ENCODE results near the gene AURKA.

AURKA gene

DNA sequence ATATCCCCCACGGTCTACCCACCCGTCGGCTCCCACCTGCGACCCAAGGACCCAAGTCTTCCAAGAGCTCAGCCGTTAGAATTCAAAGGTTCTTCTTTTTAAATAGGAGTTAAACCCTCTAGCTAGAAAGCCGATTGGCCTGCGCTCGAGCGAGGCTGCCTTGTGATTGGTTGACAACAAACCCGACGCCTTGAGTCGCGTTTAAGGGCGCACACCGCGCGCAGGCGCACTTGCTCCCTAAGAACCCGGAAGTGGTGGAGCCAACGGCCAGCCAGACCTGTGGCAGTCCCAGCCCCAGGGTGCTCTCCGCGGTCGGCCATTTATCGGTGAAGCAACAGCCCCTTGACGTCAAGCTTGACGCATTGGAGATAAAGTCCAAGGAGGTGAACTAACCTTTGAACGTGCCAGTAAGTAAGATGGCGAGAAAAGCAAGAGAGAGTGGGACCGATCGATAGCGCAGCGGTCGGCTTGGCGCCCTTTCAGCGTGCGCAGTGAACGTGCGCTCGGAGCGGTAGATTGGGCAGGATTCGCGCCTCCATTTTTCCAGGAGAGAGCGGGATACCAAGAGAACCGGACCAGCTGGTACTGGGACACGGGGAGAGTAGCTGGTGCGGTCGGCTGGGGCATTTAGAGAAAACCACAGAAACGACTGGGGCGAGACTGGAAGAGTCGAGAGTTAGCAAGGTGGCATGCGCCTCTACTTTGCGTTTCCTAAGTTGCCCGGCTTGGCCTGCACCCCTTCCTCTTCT, at the start of gene AURKA, which contains the start of gene CSTF1:
TSS of gene AURKA (minus strand) at position 84 of the 749 bp plus-strand sequence. CDS start 4,018 bp downstream, outside the sequence.
TSS of gene CSTF1 (plus strand) at position 514 of the 749 bp plus-strand sequence. CDS start 2,908 bp downstream, outside the sequence.
- DNase-seq: peak; percentile 99

DNA sequence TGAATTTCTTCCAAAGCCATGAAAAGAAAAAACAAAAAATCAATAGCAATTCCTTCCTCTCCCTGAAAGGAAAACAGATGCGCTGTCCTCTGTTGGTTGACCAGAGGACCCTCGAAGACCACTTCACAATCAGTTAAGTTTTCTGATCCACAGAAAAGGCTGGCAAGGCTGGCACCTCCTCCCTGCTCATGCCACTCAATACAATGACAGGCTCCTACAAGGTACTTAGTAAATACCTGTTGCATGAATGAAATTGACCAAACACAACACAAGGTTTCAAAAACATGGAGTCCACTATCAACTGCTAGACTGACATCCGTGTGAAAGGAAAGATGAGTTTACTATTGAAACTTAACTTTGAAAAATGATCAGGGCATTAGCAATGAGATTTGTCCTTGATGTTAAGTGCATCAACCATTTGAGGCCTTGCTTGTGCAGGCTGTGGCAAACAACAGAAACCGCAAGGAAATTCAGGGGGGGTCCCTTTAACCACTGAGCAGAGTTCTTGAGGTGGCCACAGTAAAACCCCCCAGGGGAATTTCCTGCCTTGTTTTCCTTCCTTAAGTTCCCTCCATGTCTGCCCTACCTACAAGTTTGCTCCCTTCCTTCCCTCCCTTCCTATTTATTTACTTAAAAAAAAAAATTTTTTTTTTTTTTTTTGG, 48.5 kb upstream of the AURKA start:
- DNase-seq: peak; percentile 75

DNA sequence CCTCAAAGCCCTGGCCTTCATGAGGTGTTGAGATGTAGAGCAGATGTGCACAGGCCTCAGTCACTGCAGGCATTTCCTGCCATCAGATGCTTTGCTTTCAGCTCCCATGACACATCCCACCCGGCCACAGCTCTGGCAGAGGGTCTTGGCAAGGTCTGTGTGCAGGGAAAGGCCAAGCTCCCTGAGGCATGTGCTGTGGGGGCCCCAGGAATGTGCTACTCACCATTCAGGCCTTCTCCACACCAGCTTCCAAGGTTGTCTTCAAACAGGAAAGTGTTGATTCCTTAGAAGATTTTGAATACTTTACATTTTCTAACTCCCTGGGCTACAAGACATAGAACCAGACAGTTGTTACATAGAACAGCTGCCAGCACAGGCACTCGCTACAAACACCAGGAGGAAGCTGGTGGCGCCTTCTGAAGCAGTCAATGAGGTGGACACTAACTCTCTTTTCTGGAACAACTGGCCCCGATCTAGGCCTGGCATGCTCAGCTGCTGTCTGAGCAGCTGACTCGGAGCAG, 47.8 kb upstream of the AURKA start:
- DNase-seq: no peak

DNA sequence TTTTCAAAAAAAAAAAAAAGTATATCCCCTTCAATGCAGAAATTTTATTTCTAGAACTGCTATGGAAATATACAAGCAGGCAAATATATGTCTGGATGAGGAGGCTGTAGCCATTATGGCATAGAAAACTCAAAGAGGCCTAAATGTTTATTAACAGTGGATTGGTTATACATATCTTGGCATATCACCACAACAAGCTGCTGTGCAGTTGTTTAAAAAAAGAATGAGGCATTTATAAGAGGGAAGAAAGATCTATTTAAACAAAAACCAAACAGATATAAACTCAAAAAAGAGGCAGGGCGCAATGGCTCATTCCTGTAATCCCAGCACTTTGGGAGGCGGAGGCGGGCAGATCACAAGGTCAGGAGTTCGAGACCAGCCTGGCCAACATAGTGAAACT, 46.3 kb upstream of the AURKA start:
- no peak for DNase-seq

DNA sequence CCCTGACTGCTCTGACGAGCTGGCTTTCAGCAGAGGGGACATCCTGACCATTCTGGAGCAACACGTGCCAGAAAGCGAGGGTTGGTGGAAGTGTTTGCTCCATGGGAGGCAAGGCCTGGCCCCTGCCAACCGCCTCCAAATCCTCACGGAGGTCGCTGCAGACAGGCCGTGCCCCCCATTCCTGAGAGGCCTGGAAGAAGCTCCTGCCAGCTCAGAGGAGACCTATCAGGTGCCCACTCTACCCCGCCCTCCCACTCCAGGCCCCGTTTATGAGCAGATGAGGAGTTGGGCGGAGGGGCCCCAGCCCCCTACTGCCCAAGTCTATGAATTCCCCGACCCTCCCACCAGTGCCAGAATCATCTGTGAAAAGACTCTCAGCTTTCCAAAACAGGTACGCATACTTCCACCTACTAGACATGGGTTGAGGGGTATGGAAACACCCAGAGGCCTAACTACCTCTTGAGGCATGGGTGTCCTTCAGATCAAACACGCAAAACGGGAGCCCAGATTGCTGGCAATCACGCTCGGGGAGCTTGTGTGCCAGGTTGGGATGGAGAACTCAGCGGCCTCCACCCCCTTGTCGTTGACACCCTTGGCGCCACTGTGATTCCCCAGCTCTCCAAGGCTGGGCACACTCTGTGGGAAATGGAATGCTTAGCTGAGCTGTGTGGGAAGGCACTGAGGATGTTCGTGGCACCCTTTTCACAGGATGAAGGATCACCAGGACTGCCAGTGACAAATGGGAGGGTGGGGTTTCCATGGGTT, 45.4 kb upstream of the AURKA start:
- DNase-seq: no peak

DNA sequence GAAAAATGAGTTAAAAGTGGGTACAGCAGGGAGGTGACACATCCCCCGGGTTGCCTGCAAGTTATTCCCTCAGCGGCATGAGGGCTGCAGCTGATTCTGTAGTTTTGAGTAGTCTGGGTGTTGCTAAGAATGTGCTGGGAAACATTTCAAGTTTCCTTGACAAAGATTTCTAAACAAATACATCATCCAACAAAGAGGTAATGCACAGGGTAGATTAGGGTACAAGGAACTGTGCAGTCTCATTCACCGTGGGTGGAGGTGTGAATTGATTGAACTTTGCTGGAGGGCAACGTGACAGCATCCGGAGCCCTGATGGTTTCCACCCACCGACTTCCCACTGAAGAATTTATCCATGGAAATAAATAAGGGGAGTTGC, 41.9 kb upstream of the AURKA start:
- DNase-seq: peak; percentile 31

DNA sequence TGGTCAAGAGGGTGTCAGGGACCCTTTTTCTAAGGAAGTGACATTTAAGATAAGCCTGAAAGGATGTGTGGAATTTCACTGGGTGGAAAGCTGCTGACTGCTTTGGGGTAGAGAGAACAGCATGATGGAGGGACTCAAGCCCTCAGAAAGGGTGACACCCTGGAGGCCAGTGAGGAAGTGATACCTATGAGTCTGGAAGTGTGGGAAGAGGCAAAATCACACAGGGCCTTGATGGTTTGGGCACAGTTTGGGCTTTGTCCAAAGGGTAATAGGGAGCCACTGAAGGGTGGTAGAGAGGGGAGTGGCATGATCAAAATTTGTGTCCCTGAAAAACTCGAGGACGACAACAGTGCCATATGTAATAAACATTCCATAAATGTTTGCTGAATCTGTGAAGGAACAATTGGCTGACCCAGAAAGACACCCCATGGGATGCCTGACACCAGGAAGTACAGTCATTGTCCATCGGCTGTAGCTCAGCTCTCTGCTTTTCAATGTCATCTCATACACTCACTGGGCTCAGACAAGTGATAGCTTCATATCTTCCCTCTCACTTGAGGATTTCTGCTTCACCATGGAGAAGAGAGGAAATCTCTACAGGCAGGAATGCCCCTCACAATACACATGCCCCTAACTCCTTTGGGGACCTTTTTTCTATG, 41.3 kb upstream of the AURKA start:
- DNase-seq: no peak

DNA sequence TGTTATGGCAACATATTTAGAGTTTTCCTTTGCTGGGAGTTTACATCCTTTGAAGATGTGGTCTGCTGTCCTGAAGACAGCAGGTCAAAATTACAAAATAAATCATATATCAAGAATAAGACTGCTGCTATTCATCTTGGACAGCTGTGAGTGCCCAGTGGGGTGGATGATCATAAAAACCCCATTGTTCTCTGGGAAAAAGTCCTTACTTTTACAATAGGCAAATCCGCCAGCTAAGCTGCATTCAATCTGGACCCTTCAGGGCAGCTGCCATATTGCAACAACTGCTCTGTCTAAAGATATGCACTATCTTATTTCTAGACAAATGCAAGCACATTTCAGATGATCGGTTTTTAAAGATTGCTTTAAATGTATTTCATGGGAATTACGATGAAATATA, 39.5 kb upstream of the AURKA start:
- no peak for DNase-seq

DNA sequence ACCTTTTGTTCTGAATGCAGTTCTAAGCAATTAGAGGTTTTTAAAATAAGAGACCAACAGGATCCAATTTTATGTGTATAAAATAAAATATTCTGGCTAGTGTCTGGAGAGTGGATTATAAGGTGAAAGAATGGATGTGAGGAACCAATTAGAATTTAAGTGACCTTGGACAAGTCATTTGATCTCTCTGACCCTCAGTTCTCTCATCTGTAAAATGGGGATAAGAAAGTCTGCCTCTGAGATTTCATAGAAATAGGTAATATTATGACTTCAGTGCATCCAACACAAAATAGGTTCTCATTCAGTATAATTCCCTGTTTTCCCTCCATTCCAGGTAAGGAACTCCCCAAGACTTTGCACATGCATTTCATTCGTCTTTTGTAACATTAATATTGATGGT, 38.9 kb upstream of the AURKA start:
- no peak for DNase-seq

DNA sequence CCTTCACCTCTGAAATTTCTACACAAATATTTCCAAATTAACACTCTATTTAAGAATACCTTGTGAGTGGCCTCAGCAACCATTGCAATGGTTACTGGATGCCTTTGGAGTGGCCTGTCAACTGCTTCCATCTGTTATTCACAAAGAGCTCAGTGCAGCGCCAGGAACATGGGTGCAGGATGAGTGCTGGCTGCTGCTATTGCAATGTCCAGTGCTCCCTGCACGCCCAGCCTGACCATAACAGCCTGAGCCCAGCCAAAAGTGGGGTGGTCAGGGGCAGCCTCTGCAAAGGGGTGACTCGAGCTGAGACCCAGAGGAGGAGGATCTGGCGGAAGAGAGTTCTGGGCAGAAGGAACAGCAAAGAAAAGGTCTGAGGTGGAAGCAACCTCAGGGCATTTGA, 38.4 kb upstream of the AURKA start:
- DNase-seq: no peak

DNA sequence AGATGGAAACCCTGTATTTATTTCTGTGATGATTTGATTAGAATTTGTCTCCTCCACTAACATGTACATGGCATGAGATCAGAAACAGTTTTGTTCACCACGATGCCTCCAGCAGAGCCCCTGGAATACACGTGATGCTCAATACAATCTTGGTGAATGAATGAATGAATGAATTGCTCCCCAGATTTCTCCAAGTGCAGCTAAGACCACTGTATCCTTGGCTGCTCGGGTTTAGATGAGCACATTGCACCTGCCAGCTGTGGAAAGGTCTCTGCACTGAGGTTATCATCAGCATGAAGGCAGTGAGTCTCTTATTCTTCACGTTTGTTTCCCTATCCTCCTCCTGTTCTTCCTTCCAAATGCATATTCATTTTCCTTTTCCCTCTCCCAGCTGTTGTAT, 37.9 kb upstream of the AURKA start:
- DNase-seq: no peak

DNA sequence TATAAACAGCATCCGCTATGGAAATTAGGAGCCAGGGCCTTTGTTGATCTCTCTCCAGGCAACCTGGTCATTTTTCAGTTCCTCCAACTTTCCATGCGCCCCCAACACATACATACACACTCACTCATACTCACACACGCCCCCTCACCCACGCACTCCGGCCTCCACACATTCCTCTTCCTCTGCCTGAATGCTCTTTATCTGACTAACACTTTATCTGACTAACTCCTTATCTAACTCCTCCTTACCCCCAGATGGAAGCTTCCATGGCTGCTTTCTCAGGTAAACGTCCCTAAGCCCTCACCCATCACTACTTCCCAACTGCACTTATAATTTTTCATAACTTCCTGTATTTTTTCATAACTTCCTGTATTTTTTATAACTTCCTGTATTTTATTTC, 37.5 kb upstream of the AURKA start:
- no peak for DNase-seq

DNA sequence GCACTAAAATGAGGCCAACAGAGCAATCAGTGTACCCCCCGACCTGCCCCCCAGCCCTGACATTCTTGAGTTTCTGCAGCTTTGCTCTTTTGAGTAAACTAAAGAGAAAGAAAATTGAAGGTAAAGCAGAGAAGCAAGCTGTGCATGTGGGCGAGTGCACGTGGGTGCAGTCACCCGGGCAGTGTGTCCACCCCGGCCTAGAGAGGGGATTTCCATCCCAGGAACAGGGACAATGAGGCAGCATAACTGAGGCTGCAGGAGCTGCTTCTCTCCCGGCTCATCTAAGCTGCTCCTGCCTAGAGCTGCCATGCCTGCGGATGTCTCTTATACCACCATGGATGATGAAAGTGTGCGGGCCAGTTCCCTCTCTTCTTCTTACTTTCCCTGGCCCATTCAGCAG, 36.9 kb upstream of the AURKA start:
- DNase-seq: no peak

DNA sequence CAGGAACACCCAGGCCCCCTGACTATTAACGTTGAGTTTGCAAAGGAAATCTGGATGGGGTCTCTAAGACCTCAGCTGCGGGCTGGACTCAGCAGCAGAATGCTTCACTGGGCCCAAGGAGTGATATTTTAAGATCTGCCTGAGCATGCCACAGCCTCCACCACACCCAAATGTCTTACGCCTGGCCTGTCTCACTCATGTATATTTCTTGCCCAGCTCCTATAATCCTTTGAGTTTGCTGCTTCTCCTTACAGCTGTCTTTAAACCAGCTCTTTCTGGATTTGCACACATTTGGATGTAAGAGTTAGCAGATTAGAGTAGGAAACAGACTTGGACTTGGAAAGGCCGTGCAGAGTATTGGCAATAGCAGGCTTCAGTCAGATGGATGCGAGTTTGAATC, 36.4 kb upstream of the AURKA start:
- DNase-seq: no peak

DNA sequence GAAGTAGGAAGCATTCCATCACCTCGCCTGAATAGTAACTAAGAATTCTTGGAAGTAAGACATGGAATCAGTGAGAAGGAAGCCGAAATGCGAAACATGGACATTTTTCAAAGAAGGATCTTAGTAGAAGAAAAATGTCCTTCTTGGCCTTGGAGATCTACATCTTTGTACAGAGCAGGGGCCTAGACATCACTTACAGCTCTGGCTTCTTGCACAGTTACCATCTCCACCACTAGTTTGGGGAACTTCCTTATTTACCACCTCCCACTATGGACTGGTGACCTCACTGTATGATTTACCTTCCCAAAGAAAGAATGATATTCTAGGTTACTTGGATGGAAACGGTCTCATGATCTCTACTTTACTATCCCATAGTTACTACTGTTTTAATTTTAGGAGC, 35.8 kb upstream of the AURKA start:
- DNase-seq: no peak

DNA sequence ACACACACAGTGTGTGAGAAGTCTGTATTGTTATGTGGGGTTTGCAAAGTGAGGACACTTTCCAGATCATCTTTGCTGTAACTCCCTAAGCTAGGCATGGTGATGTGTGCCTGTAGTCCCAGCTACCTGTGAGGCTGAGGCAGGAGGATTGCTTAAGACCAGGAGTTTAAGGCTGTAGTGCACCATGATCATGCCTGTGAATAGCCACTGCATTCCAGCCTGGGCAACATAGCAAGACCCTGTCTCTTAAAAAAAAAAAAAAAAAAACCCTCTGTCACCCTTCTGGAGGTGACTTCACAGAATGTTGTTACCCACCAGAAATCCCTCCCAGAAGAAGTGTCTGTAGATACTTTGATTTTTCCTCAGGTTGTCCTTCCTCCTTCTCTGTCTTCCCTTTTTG, 34.9 kb upstream of the AURKA start:
- DNase-seq: no peak

DNA sequence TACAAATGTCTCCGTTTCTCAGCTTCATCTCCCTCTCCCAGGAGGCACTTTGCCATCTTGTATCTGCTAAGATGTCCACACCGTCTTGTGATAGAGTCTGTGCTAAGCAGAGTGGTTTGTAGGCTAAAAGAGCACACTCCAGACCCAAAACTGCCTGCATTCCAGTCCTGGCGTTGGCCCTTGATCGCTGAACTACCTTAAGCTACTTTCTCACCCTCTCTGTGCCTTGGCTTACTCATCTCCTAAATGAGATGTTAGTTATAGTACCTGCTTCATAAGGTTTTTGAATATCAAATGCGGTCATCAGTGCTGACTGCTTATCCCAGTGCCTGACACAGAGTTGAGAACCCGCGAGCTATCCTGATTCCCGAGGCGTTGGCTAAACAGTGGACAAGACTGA, 34.0 kb upstream of the AURKA start:
- DNase-seq: no peak

DNA sequence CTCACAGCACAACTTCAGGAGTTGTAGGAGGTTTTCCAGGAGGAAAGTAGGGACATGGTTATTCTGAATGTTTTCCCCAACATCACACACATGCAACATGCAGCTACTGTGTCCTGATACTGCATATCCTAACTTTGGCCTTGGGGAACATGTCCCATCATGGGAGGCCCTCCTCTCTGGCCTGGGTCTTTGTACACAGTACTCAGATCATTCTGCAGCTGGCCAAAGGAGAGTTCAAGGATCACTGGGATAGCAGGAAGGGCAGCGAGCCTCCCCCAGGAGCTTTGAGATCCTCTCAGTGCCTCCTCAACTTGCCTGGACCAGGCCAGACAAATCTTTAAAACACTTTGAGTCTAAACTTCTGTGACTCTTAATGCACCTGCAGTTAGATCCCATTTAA, 32.9 kb upstream of the AURKA start:
- DNase-seq: no peak

DNA sequence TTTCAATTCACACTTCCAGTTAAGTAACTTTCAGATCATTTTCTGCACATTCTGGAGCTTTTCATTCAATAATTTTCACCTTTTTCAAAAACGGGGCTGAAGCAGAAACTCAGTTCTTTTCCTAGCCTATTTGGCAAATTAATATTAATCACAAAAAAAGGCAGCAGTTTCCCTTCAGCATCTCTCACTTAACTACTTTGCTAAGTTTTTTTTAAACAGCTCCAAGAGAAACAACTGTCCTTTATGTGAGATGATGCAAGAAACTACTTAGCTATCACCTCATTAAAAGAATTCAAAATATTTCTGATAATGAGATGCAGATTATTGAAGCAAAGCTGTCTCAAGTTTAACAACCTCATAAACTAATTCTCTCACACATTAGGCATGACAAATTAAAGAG, 31.9 kb upstream of the AURKA start:
- no peak for DNase-seq

DNA sequence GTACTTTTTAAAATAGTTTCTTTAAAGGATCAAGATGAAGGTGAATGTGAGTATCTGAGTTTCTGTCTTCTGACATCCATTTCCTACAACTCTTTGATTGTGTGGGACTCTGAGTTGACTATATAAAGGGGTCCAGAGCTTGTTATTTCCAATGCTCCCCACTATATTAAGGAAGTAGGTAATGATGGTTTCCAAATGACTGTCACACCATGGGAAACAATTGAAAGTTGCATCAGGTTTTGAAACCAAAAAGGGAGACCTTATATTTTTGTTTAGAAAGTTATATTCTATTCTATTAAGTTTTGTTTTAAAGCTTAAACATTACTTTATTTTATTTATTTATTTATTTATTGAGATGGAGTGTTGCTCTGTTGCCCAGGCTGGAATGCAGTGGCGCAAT, 31.2 kb upstream of the AURKA start:
- DNase-seq: no peak

DNA sequence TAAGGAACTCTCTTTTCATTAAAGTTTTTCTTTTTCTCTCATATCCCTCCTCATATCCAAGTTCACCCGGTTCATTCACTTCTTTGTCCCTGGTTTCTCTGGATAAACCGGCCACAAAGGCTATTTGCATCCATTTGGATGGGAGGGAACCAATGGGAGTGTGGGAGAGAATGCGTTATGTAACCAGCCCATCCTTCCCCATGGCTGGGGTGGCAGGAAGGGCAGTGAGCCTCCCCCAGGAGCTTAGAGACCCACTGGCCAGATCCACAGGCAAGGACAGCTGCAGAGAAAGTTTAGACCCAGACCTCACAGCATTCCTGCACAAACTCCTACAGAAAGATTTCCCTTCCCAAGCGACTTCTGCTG, 30.8 kb upstream of the AURKA start:
- DNase-seq: no peak

DNA sequence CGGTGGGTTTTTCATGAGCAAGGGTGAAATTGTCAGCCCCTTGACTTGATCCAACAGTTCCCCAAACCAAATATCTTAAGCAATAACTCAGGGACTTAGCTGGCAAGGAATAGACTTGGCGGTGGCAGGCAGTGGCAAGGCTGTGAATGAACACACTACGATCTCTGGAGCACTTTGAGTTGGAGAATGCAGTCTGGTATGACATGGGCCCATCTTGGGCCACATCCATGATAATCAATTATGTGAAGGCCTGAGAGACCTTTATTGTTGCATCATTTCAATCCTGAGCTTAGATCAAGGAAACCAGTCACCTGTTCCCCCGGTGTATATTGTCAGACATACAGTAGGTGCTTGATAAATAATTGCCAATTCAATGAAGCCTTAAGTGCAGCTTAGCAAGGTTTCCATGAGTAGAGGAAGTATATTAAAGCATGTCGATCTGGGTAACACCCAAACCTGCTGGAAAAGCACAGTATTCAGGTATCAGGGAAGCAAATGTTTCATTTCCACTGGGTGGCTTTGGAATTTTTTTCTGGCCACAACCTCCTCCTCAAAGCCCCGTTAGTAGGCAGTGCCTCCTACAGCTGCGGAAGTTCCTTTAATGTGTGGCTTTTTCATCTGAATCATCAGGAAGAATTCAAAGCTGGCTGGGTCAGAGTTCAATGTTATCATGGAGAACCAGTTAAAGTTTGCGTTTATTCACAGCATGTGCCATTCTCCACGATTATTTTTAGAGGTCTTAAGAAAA, 30.2 kb upstream of the AURKA start:
- DNase-seq: no peak

Data from CD4-positive, alpha-beta T cell treated with Interleukin-12 subunit alpha and Interleukin-12 subunit beta, for 1 hour (primary cell).